DMS153 treated with DMSO at 0.1 percent for 48 hours (cell line): ENCODE data around the gene MSI2.
"Not testable (repeated sequence)": the region's sequence is repeated elsewhere in the genome, so short reads cannot be mapped to it uniquely, and the experiment has no call there.

Experiments
- DNase-seq: peaks from one replicate; lab custom pipeline; 2025; ENCODE audit not compliant: unreplicated experiment; lab: John Stamatoyannopoulos, UW

MSI2 gene

DNA sequence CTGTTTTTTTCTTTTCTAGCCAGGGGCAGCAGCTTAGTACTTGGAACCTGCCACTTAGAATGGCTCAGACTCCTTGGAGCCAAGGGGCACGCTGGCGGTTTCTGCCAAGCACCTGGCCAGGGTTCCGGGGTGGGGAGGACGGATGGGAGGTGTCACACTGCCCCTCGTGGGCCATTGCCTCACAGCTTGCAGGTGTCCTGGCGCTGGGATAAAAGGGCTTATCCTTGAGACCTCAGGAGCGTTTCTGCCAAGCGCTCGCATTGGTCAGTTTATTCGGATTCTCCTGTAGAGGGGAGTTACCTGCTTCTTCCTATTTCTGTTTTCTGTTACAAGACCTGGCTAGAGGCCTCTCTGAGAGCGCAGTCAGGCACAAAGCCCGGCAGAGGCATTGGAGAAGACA, 234.6 kb downstream of the MSI2 start:
- DNase-seq, result no peak

DNA sequence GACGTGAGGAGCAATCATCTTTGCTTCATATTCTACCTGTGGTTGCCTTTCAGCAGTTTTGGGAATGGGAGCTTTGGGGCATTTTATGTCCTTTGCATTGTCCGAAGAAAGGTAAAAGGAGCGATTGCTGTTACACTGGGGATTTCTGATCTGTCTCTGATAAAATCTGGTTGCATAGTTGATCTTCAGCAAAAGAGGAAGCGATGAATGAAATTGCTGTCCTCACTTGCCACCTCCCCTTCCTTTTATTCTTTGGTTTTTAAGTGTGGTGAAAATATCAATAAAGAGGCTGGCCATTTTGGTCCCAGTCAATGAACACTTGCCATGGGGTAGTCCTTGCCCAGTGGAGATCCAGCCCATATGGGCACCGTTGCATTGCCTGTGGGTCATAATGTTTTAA, 236.8 kb downstream of the MSI2 start:
- no peak for DNase-seq

DNA sequence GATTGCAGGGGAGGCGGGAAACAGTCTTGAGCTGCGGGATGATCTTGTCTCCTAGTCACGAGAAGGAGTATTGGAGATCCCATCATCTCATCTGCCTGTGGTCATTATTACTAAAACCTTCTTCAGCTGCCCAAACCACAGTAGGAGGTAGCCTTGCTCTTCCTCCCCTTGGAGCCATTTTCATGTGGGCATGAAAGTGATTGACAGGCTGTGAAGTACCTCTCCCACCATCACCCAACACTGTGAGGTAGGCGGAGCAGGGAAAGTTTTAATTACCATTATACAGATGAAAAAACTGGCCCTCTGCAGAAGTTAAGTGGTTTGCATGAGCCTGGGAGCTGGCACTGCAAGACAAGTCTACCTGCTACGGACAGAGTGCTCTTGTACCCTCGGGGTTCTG, 237.3 kb downstream of the MSI2 start:
- DNase-seq, result no peak

DNA sequence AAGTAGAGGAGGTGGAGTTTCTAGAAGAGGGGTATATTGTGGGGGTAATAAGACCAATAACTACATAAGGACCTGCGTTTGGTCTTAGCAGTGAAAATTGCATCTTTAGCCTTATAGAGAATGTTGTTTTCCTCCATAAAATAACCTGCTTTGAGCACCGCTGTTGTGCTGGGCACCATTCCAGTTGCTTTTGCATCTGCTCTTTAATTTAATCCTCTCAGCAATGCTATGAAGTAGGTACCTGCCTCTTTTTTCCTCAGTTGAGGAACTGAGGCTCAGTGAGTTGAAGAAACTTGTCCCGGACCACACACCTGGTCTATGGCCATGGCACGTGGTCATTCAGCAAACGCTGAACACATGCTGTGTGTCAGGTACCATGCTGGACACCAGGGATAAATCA, 238.1 kb downstream of the MSI2 start:
- DNase-seq, result no peak

DNA sequence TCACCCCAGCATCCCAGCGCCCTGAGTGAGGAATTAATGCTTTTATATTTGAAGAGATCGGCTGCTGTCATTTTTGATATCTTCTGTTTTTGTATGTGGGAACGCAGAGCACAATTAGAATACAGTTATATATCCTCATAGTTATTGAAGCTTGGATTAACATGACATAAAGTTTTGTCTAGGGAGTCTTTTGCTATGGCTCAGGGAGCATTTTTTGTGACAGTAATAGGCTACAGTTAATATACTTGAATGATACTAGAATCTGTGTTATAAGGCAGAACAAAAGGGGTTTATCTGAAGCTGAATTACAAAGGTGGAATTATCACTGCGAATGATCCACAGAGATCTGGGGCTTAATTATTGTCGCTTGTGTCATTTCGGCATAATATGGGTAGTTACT, 239.4 kb downstream of the MSI2 start:
- no peak for DNase-seq

DNA sequence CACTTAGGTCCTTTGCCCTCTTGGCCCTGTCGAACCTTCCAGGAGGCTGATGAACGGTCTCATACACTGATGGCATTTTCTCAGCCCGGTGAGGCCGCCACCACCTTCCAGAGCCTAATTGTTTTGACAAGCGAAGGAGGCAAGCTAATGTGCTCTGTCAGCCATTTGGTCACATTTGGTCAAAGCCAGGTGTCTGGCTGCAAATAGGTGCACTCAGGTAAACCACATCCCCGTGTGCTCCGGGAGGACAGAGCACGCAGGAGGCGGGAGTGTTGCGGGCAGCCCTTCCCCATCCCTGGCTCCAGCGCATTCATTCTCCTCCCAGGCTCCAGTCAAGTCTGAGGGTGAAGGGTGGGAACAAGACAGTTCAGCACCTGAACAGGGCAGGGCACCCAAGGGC, 240.1 kb downstream of the MSI2 start:
- no peak for DNase-seq

DNA sequence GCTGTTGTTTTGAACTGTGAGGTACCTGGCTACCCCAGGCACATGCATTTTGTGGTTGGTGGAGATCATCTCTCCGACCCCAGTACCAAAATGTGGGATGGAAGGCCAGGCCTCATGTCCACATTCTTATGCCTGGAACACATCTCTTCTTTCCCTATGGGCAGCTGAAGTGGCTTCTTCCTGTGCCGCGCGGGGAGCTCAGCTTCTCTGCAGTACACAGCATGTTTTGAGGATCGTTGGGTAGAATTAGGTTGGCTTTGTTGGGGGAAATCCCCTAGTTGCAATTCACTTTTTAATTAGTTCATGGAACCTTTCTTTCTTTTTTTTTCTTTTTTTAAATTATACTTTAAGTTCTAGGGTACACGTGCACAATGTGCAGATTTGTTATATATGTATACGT, 242.1 kb downstream of the MSI2 start:
- DNase-seq, result no peak

DNA sequence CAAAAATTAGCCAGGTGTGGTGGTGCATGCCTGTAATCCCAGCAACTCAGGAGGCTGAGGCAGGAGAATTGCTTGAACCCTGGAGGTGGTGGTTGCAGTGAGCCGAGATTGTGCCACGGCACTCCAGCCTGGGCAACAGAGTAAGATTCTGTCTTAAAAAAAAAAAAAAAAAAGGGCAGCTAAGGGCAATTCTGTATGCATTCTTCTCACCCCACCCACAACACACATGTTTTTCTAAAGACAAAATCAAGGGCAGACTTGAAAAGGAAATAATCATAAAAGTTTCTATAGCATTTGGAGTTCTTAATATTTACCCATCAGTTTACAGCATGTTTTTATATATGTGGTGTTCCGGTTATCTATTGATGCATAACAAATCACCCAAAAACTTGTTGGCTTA, 242.9 kb downstream of the MSI2 start:
- DNase-seq, result not testable (repeated sequence)

DNA sequence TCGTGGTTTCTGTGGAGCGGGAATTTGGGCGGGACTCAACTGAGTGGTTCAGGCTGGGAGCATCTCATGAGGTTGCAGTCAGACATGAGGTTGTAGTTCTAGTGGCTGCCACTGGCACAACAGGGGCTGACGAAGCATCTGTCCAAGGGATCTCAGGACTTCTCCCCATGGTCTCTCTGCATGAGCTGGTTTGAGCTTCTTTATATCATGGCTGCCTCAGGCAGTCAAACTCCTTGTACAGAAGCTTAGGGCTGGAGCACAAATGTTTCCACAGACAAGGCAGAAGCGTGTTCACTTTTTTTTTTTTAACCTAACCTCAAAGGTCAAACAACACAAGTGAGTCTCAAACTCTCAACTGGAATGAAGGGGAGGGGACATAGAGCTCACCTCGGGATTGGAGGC, 243.3 kb downstream of the MSI2 start:
- no peak for DNase-seq

DNA sequence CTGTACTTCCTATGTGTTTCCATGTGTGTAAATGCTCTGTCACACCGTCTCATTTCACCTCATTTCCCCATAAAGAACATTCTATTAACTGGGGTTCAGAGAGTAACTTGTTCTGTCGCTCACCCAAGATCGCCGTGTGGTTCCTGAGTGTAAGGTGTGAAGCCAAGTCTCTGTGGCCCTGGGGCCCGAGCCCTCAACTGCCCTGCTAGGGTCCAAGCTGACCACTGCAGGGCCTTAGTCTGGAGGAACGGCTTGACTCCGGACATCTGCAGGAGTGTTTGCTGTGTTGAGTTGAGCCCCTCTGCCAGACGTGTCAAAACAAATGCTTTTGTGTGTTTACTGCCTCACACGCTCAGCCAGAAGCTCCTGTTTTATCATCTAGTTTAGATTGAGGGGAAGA, 244.7 kb downstream of the MSI2 start:
- no peak for DNase-seq

DNA sequence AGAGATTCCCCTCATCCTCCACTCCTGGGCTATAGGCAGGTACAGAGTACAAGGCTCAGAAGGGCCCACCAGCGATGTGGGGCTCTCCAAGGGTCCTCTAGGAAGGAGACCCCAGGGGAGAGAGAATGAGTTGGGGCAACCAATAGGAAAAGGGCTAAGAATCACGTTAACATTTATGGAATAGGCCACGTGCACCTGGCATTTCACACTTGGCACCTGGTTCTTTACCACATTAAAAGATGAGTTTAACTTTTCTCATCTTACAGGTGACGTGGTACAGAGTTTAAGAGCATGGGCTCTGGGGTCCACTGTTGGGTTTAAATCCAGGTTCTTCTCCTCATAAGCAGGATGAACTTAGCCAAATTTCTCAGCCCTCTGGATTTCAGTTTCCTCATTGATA, 245.7 kb downstream of the MSI2 start:
- no peak for DNase-seq

DNA sequence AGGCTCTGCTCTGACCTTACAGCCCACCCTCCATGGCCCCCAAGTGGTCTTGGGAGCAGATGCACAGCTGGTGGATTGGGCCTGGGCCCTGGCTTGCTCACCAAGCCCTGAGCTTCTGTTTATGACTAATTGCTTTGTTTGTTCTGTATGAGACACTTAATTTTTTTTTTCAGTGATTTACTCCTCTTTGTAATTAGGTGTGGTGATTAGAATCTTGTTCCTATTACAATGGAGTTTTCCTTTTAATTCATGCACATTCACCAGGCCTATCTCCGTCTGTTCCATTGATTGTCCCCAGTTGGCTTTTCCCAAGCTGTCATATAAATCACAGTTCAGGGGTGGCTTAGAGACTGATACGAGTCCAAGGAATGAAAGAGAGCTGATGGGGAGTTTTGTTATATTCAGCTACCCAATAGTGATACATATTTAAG, 246.5 kb downstream of the MSI2 start:
- no peak for DNase-seq

DNA sequence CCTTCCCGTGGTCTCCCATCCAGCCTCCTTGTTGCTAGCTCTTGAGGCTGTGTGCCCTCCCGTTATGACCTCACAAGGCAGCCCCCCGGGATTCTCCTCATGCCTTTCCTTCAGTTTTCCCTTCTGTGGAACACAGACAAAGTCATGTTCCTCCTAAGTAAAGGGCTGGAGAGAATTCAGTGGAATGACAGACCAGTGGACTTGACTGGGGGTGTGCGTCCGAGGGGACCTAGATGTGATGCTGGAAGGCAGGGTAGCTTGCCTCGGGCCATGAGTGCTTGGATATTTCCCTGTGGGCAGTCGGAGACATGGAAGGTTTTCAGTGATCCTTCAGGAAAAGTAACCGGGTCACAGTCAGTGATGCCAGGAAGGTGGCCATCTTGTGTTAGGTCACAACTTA, 247.9 kb downstream of the MSI2 start:
- DNase-seq, result no peak

DNA sequence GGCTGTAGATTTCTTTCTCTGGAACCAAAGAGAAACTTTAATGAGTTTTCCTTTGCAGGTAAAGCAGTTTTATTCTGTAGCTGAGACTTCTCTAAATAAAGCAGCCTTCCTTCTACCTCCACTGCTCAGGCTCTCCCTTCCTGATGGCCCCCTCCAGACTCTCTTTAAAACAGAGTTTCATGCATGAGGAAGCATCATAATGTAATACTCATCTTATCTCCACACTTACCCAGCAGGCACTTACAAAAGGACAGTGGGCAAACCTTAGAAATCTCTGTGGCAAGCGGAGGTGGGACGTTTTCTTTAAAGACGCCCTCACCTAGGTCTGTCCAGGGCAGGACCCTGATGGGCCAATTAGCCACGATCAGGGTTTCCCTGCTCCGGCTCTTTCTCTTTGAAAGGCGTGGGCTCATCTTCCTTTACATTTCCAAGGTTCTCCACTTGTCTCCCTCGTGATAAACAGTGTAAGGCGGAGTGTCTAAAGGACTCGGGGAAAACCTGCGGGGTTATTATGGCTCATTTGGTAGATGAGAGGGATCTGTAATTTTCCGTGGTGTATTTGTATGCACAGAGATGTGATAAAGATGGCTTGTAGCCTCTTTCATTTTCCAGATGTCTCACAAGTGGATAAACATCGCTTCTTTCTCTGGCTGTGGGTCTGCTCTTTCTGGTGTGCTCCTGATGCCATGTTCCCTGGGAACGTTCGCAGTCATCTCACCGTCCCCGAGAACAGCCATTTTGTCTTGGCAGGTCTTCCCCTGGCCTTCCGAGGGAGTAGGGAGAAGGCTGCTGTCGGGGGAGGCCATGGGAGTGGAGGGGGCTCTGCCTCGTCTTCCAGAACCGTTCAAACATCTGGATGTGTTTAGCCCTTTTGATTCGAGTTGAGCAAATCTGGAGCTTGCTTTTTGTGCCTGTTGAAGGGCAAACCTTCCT, 249.8 kb downstream of the MSI2 start:
- no peak for DNase-seq

DNA sequence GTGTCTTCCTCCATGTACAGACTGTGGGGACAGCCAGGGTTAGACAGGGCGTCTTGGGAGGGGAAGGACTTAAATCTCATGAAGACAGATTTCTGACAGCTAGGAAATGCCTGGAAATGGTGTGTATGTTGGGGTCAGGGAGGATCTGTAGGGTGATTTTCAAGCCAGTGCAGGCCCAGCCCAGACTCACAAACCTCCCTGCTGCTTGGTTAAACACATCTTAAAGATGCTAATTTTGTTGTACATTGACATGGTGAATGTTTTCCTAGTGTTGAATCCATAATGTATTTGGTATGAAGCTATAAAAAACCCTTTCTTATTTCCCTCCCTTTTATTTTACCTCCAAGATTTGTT, 250.4 kb downstream of the MSI2 start:
- no peak for DNase-seq

DNA sequence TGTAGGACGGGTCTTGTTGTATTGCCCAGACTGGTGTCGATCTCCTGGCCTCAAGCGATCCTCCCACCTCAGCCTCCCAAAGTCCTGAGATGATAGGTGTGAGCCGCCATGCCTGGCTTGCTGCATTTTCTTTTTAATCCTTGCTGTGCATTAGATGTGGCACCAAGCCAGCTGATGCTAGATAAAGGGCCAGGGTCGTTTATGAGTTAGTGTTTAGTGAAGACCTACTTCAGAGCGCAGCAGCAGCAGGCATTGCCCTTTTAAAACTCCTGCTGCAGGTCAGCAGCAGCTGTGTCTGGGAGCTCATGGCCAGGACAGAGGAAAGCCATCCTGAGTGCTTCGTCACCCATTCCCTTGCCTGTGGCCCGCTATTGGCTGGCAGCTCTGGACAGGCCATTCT, 251.5 kb downstream of the MSI2 start:
- DNase-seq, result no peak

DNA sequence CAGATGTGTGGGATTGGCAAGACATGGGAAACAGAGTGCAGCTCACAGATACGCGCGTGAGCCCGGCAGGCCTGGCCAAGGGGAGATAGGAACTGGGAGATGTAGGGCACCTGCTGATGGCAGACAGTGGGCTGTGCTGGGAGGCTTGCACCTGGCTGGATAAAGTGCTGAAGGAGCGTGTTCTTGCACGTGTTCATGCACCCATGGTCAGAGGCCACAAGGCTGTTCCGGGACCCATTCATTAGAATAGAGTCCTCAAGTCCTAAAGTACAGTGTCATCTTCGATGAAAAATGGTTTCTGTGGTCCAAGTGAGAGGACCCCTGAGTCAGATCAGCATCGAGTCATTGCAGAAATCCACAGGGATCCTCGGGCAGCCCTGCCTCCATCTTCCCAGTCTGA, 252.3 kb downstream of the MSI2 start:
- no peak for DNase-seq

DNA sequence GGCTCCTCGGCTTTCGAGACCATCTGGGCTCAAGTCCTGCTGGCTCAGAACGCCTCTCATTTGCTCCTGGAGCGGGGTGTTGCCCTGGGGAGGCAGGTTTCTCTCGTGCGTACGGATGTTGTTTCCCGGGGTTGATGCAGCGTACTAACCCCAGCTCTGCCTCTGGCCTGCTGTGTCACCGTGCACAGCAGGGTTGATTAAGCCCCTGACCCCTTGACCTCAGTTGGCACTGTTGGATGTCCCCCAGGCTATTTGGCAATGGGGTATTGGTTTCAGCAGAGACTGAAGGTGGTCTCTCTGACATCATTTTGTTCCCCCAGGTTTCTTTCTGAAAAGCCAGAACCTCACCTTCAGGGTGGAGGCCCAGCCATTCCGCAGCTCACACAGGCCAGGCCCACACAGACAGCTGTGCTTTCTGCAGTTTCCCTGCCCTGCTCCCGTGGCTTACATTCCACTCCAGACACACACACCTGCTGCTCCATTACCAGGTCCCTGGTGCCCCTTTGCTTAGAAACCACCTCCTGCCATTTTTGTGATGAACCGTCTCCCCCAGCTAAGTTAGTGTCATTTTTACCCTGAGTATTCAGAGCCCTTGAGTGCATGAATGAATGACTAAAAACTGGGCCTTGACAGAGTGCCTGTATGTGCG, 255.3 kb downstream of the MSI2 start:
- no peak for DNase-seq

DNA sequence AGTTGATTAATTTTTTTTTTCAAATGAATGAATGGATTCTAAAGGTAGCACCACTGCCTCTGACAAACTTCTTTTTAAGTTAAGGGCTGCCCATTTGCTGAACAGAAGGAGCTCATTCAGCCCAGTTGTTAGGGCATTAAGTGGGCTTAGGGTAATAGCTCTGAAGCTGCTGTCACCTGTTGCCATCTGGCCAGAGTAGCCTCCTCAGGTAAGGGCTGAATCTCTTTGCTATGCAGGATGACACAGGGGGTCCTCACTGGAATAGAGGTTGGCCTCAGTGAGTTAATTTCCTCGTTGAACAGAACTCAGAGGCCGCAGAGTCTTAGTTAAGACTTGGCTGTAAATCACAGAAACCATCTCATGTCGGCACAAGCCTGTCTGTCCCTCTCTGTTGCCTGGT, 255.9 kb downstream of the MSI2 start:
- no peak for DNase-seq

DNA sequence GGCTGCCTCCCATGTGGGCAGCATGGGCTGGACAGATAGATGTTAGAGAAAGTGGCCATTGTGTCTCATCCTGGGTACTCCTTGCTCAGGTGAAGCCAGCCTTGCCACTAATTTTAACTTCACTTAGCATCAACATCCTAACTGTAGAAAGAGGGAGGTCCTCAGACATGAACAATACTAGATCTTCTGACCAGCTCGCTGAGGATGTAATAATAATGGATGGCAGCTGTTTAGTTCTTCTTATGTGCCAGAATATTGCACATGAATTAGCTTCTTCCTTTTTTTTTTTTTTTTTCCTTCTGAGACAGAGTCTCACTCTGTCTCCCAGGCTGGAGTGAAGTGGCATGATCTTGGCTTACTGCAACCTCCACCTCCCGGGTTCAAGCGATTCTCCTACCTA, 256.4 kb downstream of the MSI2 start:
- DNase-seq, result no peak

DNA sequence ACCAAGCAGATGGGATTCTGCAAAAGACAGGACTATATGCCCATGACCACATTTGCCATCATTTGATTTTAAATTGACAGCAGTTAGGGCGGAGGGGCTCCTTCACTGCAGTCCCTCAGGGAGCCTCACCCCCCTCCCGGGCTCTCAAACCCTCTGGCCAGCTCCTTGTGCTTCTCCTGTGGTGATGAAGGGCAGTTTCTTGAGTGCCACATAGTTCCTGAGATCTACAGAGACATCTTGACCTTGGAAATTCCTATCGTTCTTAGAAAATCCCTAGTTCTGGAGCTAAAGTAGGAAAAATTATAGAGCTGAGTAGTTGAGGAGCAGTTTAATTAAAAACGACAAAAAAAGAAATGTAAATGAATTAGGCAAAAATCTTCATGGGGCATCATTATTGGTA, 257.2 kb downstream of the MSI2 start:
- DNase-seq, result no peak

DNA sequence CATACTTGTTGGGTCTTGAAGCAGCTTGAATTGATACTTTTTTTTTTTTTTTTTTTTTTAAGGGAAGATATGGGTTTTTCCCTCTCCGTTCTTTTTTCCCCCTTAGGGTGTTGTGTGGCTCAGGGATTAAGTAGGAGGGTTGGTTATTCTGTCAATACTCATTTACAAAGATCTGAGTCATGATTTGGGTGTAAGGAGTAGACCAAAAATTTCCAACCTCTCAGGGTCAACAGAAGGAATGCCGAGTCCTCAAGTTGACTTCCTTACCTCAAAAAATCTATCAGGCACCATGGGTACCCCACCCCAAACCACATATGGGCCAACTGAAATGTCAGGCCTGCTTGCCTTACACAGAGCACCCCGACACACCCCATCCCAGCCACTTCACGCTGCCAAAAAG, 258.3 kb downstream of the MSI2 start:
- DNase-seq, result no peak
